Hematopoietic multipotent progenitor cell treated with erythropoietin and hydrocortisone succinate and interleukin-3 and kit ligand, for 15 days (in vitro differentiated cells): Measurements from ENCODE around the gene CACNA2D1.

Experiments
- DNase-seq: peaks from one replicate; pipeline ENCODE4 v3.0.0-alpha.2; 2015; ENCODE audit warnings: low spot score

The CACNA2D1 gene

DNA sequence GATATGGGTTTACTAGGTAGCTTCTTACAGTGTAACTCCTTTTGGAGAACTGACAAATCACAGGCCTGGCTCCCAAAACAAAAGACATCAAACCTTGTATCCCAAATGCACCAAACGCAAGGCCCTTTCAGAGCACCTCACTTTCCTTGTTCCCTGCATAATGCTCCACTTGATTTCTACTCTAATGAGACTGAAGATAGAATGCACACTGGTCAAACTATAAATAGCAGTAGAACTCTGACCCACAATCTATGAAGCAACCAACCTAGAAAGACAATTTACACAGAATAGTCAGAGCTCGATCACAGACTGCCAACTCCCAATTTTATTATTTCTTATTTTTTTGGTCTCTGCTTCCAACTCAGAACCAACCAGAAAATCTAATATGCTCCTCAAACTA lies 214.4 kb downstream of the CACNA2D1 start:
- DNase-seq: no peak

DNA sequence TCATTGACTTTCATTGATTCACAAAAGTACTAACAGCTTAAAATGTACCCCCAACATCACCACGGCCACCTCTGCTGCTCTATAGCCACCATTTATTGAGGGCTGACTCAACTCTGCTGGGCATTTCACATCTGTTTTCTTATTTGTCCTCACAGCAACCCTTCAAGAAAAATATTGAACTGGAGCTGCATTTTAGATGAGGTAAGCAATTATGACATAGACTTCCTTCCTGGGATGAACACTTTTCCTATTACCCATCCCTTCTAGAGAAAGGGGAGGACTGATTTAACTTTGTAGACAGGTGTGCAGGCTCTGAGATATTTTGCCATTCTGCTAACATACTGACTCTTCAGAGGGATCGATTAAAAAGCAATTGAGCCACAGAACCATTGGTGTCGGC lies 217.4 kb downstream of the CACNA2D1 start:
- DNase-seq: no peak

DNA sequence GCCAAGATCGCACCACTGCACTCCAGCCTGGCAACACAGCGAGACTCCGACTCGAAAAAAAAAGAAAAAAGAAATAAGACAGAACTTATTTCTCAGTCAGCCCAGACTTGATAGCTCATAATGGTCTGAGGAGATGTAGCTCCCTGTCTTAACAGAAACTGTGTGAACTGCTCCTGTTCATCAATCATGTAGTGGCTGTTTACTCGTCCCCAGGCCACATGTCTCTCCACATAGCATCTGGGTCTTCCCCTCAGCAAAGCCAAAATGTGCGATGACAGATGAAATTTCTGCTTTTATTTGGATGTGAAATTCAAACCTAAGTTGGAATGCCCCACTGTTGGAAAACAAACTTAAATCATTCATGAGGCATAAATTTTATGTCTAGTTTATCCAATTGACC lies 219.0 kb downstream of the CACNA2D1 start:
- no peak for DNase-seq

DNA sequence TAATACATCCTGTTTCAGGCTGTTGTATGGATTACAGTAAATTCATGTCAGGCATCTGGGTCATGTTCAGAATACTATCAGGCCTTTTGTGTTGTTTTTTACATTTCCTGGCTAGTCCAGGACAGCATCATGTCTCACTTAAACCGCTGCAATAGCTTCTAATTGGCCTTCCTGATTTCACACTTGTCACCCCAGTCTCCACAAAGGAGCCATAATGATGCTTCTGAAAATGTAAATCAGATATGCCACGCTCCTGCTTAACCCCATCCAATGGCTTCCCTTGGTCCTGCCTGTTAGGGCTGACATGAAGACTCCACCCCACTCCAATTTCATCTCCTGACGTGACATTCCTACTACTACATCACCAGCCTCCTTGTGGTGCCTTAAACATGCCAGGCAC lies 220.0 kb downstream of the CACNA2D1 start:
- no peak for DNase-seq

DNA sequence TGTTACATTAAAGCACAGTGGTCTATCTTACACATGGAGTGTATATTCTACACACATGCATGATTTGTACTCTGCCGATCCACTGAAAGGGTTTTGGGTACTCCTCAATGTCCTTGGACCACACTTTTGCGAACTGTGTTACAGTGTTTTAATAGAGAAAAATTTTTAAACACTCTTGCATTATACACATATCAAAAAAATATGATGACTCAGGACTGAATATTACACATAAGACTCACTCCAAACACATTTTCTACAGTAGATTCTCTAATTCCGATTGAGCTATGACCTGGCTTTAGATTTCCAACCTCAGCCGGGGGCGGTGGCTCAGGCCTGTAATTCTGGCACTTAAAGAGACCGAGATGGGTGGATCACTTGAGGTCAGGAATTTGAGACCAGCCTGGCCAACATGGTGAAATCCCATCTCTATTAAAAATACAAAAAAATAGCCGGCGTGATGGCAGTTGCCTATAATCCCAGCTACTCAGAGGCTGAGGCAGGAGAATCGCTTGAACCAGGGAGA lies 222.4 kb downstream of the CACNA2D1 start:
- DNase-seq: no peak

DNA sequence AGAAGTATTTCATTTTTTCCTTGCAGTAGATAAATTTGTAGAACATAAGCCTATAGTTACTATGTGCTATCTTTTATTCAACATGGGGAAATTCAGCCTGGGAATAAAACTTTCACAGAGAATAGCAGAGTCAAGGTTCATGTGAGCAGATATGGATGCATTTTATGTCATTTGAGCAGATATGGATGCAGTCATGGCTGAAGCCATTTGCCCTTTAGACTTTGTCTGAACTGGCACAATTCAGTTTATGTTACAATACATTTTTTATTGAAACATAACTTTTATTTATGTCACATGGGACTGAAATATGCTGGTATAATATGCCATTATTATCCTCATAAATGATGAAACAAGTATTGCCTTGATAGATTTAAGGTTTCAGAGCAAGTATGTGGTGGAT lies 231.1 kb downstream of the CACNA2D1 start:
- no peak for DNase-seq

DNA sequence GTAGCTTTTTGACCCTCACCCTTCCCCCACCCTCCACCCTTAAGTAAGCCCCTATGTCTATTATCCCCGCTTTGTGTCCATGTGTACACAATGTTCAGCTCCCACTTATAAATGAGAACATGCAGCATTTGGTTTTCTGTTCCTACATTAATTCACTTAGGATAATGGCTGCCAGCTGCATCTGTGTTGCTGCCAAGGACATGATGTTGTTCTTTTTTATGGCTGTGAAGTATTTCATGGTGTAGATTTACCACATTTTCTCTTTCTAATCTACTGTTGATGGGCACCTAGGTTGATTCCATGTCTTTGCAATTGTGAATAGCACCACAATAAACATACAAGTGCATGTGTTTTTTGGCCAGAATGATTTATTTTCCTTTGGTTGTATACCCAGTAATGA lies 232.2 kb downstream of the CACNA2D1 start:
- no peak for DNase-seq

DNA sequence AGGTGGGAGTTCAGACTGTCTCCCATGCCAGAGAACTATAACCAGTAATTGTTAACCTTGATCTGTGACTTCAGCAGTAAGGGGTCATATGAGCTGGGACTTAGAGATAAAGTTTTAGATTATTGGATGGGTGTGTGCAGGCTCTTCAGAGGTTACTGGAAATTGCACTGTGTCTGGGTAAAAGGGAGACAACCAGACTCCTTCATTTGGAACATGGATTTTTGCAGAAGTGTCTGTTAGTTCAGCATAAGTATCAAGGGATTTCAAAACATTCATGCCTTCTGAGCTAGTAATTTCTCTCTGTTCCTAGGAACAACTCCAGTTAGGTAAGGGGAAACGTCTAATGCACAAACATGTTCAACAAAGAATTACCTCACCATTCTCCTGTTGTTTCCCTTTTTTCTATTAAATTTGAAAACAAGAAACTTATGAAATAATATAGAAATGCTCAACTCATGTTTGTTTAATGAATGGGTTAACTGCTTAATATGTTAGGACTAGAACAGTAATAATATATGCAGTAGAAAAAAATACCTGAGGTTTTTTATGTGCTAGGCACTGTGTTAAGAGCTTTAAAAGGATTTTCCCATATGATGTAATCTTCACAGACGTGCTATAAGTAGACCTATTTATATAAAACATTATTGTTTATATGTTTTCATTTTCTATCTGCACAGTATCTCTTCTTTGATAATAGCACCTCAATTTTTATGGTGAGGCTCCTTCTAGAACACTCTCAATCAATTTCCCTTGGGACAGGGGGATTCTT lies 233.0 kb downstream of the CACNA2D1 start:
- no peak for DNase-seq

DNA sequence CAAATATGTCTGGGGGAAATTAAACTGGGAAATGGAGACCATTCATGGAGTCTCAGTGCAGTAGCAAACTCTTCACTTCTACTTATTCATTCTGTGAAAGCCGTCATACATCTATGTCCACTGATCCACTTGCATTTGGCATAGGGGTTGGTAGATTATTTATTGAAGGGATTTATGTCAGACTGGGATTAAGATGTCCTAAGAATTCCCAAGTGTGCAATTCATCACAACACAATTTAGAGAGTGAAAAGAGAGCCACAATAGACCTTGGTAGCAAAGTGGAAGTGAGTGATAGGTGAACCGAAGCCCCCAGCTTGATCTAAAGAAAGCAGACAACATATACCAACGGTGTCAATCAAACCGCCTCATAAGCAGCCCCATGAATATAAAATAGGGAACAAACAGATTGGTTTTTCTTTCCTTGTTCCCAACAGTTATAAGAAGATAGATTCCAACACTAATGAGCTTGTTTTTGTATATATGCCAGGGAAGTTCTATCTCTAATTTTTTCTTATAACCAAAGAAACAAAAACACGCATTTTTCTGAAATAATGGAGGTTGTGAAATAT lies 234.3 kb downstream of the CACNA2D1 start:
- no peak for DNase-seq

DNA sequence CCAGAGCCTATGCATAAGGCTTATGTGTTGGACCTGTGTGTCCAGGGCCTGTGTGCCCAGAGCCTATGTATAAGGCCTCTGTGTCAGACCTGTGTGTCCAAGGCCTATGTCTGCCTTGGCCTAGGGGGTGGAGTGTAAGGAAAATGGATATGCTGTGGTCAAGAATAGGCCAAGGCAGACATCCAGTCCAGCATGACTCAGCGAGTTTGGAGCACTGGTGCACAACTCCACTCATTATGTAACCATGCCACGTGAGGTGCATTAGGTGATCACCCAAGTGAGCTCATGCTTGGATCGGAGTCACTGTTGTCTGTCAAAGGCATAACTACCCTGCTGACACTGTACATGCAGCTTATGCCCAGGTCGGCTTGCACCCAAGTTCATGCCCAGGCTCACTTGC lies 238.9 kb downstream of the CACNA2D1 start:
- no peak for DNase-seq

DNA sequence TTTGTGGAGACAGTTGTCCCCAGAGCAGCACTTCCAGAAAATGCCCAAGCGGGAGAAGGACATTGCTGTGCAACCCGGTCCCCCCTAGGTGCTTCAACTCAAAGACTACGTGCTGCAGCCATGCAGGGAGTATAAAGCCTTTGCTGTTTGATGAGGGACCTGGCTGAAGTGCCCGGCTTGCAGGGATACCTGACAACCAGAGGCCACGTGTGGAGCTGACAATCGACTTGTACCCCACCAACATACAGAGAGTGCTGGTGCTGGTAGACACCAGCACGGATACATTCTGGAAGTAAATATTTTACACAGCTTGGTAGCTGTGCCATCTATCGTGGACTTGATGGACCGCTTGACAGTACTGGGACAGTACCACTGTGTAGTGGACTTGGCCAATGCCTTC lies 240.6 kb downstream of the CACNA2D1 start:
- DNase-seq: no peak

DNA sequence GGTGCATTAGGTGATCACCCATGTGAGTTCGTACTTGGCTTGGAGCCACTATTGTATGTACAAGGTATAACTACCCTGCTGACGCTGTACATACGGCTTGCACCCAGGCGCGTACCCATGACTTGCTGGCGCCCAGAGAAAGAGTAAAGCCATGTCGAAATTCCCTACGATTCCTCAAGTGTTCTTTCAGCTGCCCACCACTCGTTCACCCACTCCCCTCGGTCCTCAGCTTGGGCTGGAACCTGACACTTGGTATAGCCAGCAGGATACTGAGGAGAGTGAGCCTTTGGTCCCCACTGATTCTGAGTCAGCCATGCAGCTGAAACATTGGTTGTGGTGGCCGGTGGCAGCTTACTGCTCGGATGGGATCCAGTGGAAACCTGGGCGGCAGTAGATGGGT lies 241.5 kb downstream of the CACNA2D1 start:
- no peak for DNase-seq

DNA sequence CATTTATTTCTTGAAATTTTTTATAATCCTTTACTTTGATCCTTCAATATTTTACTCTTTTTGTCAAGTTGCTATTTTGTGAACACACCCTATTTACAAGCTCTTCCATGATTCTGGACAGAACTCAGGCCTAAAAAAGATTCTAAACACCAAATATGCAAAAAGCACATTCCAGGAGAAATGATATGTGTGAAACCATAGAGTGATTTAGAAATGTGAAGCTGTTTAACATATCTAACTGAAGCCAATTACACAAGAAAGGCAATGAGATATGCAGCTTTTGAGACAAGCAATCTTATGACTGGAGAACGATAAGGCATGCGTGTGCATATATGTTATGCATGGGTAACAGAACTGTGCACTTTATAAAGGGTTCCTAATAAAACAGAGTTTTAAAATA lies 243.0 kb downstream of the CACNA2D1 start:
- DNase-seq: no peak

DNA sequence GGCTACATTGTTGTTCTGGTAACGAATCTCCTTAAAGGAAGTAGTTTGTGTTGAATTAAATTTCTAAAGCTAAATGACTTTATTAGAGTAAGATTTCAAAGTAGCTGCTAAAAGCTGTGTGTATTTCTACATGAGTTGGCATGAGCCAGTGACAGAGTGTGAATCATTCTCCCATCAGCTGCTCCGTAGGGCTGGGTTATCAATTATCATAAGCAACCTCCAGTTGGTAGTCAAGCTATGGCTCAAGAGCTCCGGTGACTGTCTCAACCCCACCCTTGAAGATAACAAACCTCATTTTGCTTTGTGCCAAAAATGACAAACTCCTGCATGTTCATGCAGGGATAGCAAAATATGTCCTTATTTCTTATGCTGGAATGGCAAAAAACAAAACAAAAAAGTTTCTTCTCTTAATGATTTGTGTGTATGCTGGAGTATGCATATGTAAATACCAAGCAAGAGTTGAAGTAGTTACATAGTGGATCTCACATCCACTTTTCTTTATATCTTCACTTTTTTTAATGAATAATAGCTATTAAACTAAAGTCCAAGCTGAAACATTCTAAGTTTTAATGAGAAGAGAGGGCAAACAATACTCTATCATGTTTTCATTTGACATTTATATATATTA lies 249.4 kb downstream of the CACNA2D1 start:
- peak; percentile 3 for DNase-seq

DNA sequence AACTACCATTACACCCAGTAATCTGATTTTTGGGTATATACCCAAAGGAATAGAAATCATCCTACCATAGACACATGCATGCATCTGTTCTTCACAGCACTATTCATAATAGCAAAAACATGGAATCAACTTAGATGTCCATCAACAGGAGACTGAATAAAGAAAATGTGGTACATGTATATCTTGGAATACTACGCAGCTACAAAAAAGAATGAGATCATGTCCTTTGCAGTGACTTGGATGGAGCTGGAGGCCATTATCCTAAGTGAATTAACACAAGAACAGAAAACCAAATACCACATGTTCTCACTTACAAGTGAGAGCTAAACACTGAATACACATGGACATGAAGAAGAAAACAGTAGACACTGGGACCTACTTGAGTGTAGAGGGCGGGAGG lies 254.9 kb downstream of the CACNA2D1 start:
- DNase-seq: no peak

DNA sequence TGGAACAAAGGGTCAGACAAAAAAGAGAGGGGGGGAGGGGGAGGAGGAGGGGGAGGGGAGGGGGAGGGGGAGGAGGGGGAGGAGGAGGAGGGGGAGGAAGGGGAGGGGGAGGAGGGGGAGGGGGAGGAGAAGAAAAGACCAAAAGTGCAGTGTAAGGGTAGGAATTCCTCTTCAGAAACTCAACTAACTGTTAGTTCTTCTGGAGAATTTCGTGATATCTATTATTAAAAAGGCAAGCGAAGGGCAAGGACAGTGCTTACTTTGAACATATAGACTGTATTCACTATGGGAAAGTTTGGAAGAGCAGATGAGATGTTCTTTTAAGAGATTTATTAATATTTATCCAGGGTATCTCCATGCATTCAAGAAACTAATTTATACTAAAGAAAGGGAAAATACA lies 258.1 kb downstream of the CACNA2D1 start:
- no peak for DNase-seq

DNA sequence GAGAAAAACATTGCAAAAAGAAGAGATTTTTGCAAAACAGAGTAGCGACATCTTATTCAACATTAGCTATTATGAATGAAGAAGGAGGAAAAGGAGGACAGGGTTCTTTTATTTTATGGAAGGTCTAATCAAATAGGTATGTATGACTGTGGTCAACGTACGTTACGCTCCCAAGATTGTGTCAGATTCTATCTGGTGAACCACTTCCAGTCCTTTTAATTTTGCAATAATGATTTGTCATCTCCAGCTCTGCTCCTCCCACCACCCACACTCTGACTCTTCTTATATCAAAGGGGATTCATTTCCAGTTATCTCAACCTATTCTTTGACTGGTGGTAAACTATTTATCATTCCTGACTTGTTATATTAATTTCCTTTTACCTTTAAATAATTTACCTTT lies 259.9 kb downstream of the CACNA2D1 start:
- no peak for DNase-seq

DNA sequence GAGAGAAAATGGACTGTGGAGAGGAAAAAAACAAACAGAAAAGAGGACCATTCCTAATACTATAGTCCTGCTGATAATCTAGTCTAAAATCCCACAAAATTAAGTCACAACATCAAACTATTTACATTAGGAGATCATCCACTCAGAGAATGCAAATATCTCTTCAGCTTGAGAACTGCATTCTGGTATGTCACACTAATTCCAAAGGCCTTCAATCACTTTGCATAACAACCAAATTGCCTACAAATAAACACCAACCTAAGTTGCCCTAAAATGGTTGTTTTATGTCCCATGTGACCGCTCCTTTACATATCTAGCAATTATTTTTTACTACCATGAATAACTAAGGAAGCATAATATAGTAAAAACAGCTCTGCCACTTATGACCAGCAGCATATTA lies 264.3 kb downstream of the CACNA2D1 start:
- DNase-seq: no peak

DNA sequence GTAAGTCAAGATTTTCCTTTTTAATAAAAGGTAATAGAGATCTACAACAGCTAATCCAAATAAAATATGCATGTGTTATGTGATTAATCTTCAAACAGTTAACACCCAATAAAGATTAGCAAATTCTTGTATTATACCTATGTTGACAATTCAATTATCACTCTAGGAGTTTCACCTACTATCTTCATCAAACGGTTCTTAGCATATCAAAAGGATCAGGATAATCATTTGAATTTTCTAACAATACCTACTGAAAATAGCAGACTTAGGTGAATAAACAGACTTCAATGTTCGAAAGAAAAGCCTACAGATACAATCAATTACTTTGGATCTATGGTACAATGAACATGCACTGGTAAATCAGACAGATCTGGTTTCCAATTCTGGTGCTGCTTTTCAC lies 268.3 kb downstream of the CACNA2D1 start:
- DNase-seq: no peak

DNA sequence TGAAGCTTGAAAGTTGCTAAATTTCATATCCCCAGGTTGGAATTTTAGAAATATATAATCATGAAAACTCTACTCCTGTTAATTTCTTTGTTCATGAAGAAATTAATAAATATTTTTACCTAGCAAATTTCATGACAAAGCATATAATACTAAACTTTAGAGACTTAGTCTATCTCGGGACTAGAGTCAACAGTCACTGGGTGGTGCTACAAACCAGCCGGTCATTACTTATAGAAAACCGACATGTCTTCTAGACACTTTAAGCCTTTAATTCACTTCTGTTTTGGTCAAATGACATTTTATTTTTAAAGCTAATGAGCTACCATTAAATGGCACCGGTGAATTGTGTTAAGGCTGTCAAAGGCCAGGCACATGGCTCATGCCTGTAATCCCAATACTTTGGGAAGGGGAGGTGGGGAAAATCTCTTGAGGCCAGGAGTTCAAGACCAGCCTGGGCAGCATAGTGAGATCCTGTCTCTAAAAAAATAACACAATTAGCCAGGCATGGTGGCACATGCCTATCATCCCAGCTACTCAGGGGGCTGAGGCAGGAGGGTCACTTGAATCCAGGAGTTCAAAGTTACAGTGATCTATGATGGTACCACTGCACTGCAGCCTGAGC lies 270.1 kb downstream of the CACNA2D1 start:
- no peak for DNase-seq

DNA sequence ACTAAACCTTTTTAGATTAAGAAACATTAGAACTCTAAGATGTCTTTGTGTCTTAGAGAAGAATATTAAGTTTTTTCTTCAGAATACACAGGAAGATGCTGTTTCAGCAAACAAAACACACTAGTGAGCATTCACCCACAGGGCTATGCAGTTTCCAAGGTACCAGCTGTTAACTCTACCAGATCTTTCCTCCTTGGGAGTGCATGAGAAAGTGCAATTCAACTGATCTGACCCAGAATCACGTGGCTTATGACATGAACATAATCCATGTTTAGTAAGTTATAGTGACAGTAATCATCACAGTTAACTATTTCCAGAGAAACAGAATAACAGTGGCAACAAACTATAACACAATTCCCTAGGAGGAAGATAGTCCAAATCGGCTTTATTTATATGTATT lies 270.7 kb downstream of the CACNA2D1 start:
- DNase-seq: no peak

DNA sequence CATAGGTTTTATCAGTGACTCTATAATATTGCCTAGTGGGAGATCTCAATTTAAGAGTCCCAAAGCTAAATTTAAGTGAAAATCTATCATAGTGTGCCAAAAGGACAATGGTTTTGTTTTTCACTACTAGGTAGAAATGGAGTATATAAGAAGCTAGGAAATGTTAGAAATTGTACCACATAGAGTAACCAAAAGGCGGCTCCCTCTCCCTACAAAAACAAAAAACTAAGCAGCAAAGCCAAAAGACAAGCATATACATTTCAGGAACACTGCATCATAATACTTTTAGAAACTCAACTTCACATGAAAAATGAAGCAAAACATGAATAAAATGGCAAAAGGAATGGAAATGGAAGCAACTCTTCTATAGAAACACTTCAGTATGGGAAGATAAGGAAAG lies 271.6 kb downstream of the CACNA2D1 start:
- DNase-seq: no peak
